Pancreas (tissue), 10 donors: ENCODE data around the gene ASPA. TPM values are rescaled to one million over a fixed set of nuclear protein-coding genes. Genes with fewer than 3 reads are reported as not detected.

Experiments
- ATAC-seq, 4 donors: fragments of 200-7000 bp; cut with Tn5 transposase; one replicate each; pipeline versions ENCODE4 v1.8.0 to v1.9.1; 2020; ENCODE audit warnings: mild to moderate bottlenecking in 4 of 4, moderate library complexity in 4 of 4
- DNase-seq, 6 donors: peaks; one replicate each; pipeline ENCODE4 v3.0.0-alpha.2; 2020
- FAIRE-seq: peaks from 2 replicates; lab custom pipeline; 2012; peaks lifted over from hg19 to GRCh38; lab: Jason Lieb, UNC
- H3K27ac ChIP-seq, 4 donors: fragments of 200-600 bp; sonication (generic); 1 replicate in 3 of 4; 2 replicates in 1 of 4; pipeline versions ENCODE4 v1.5.0 to v1.8.0; 2020
- H3K27me3 ChIP-seq, 4 donors: fragments of 200-600 bp; one replicate each; pipeline ENCODE4 v1.8.0; 2021
- H3K36me3 ChIP-seq, 3 donors: fragments of 200-600 bp; sonication (generic) in 1 of 3; one replicate each; pipeline versions ENCODE4 v1.5.0 to v1.8.0; 2020 to 2021
- H3K4me1 ChIP-seq, 3 donors: fragments of 200-600 bp; one replicate each; pipeline ENCODE4 v1.8.0; 2021
- H3K4me3 ChIP-seq, 4 donors: fragments of 200-600 bp; sonication (generic) in 2 of 4; one replicate each; pipeline versions ENCODE4 v1.5.0 to v1.8.0; 2020 to 2021
- H3K9me3 ChIP-seq, 4 donors: fragments of 200-600 bp; one replicate each; pipeline ENCODE4 v1.8.0; 2021
- CTCF ChIP-seq, 4 donors: fragments of 200-600 bp; sonication (generic) in 3 of 4; IDR thresholded peaks; one replicate each; pipeline versions ENCODE4 v1.5.0 to v1.8.0; 2021; ENCODE audit warnings: antibody characterized with exemption in 4 of 4
- WGBS, 2 donors: extraction: QIAGEN DNeasy Blood & Tissue Kit; methylation state at CpG; one replicate each; pipeline ENCODE4 v1.1.7; 2013; 5-methylcytosine and 5-hydroxymethylcytosine counted together
- intact Hi-C, 3 donors: fragments of 100-400 bp; cut with DNase I; formaldehyde crosslinking; loops; one replicate each; pipeline versions ENCODE4 v1.11.1 to v1.14.2; 2022
- polyA plus RNA-seq, 2 donors: library from polyadenylated mRNA; stranded (reverse); fragments of 200-250 nt; gene quantifications; one replicate each; pipeline ENCODE4 v1.2.3, GENCODE V29; 2013
- total RNA-seq, 6 donors: library from RNA; stranded (reverse); fragmentation: NEBNext Ultra II Directional in 4 of 6; extraction: Animal tissue kit (Norgen Biotek cat#: 25700) in 4 of 6; gene quantifications; one replicate each; pipeline versions ENCODE4 v1.2.1 to v1.2.4, GENCODE V29; 2021 to 2023
- donor health status: healthy with polysubstance abuse.
- donor health status: DM: no; HTN: no; CAD: no; lungs with moderate emphysema.
- donor health status: DM: no; HTN: no; CAD: no.
- donor health status: control.
- donor health status: control.
- donor health status: Bipolar disorder and iron deficiency.
- donor health status: DM: yes; HTN: yes; CAD: no.
- donor health status: DM: no; HTN: no; CAD: no.
- donor health status: DM: no; HTN: no; CAD: no.
- donor health status: DM: yes; HTN: yes; CAD: no.

ASPA gene
- total and polyA plus RNA-seq, 8 donors = 0.38 to 1.1 (median 0.70) TPM

GRCh38 chr17:3524024-3524423, 48.2 kb downstream of the ASPA start:
- no peak for DNase-seq
- H3K27me3 ChIP-seq = no peaks in the 10 kb centered on the region
- no peak for TF ChIP-seq CTCF (IDR thresholded peaks at IDR 0.05)
- no peaks in the 10 kb centered on the region for H3K36me3 ChIP-seq
- 87 to 88% methylated on average over 13 of the region's 13 CpGs for WGBS, 2 donors
- no peaks in the 10 kb centered on the region for H3K9me3 ChIP-seq
- FAIRE-seq = no peak
- ATAC-seq = no peak
- intact Hi-C loops = no loop called here
- no peak overlapping the region for H3K4me3 ChIP-seq
- H3K4me1 ChIP-seq = no peaks in the 10 kb centered on the region
- H3K27ac ChIP-seq = no peak overlapping the region

GRCh38 chr17:3526491-3526890, 50.7 kb downstream of the ASPA start:
- Histone ChIP-seq H3K27me3 (no peaks in the 10 kb centered on the region), H3K36me3 (no peaks in the 10 kb centered on the region), H3K4me1 (no peaks in the 10 kb centered on the region), H3K27ac (no peak overlapping the region), H3K4me3 (no peak overlapping the region), H3K9me3 (no peaks in the 10 kb centered on the region)
- intact Hi-C loops = no loop called here
- 81 to 84% methylated on average over 12 of the region's 12 CpGs for WGBS, 2 donors
- no peak for DNase-seq
- FAIRE-seq = no peak
- ATAC-seq = no peak
- TF ChIP-seq CTCF (IDR thresholded peaks at IDR 0.05) = no peak

GRCh38 chr17:3526971-3527370, 51.2 kb downstream of the ASPA start:
- H3K27me3 ChIP-seq = no peaks in the 10 kb centered on the region
- TF ChIP-seq CTCF (IDR thresholded peaks at IDR 0.05) = no peak
- no peaks in the 10 kb centered on the region for H3K4me1 ChIP-seq
- intact Hi-C loops = no loop called here
- no peak overlapping the region for H3K4me3 ChIP-seq
- no peak for FAIRE-seq
- no peaks in the 10 kb centered on the region for H3K36me3 ChIP-seq
- no peaks in the 10 kb centered on the region for H3K9me3 ChIP-seq
- H3K27ac ChIP-seq = no peak overlapping the region
- no peak for DNase-seq
- no peak for ATAC-seq
- WGBS, 2 donors = 72% methylated on average over 10 of the region's 10 CpGs

- Histone ChIP-seq H3K9me3 (no peaks in the 10 kb centered on the region), H3K4me1 (no peaks in the 10 kb centered on the region), H3K4me3 (no peak overlapping the region), H3K27me3 (no peaks in the 10 kb centered on the region), H3K36me3 (no peaks in the 10 kb centered on the region), H3K27ac (no peak overlapping the region)
- no peak for FAIRE-seq
- DNase-seq = no peak
- 70 to 83% methylated on average over 5 of the region's 5 CpGs for WGBS, 2 donors
- intact Hi-C loops = no loop called here
- TF ChIP-seq CTCF (IDR thresholded peaks at IDR 0.05) = no peak
- ATAC-seq = no peak
Observed at GRCh38 chr17:3527468-3527867, 51.7 kb downstream of the ASPA start.

- no peak for FAIRE-seq
- 85 to 86% methylated on average over 8 of the region's 8 CpGs for WGBS, 2 donors
- Histone ChIP-seq H3K9me3 (no peaks in the 10 kb centered on the region), H3K36me3 (no peaks in the 10 kb centered on the region), H3K27ac (no peak overlapping the region), H3K4me3 (no peak overlapping the region), H3K27me3 (no peaks in the 10 kb centered on the region), H3K4me1 (no peaks in the 10 kb centered on the region)
- DNase-seq = no peak
- ATAC-seq = no peak
- no peak for TF ChIP-seq CTCF (IDR thresholded peaks at IDR 0.05)
- intact Hi-C loops = no loop called here
Observed at GRCh38 chr17:3527896-3528295, 52.1 kb downstream of the ASPA start.
